DOHH2 (cell line): ENCODE data around the gene SLC19A1.

Experiments used
- EZH2phosphoT487 ChIP-seq: fragments of 200-600 bp; sonication (generic); IDR thresholded peaks from 2 replicates; pipeline ENCODE4 v1.6.1; 2017; ENCODE audit warnings: borderline replicate concordance, mild to moderate bottlenecking, antibody characterized with exemption, low read length, moderate library complexity, mixed read lengths
- TF ChIP-seq, protein P1 (sequence below): fragments of 200-600 bp; sonication (generic); IDR thresholded peaks from one replicate; pipeline ENCODE4 v1.5.1; 2014; ENCODE audit warnings: antibody characterized with exemption, mild to moderate bottlenecking, low read depth, low read length; ENCODE audit not compliant: poor library complexity, severe bottlenecking

DNA sequence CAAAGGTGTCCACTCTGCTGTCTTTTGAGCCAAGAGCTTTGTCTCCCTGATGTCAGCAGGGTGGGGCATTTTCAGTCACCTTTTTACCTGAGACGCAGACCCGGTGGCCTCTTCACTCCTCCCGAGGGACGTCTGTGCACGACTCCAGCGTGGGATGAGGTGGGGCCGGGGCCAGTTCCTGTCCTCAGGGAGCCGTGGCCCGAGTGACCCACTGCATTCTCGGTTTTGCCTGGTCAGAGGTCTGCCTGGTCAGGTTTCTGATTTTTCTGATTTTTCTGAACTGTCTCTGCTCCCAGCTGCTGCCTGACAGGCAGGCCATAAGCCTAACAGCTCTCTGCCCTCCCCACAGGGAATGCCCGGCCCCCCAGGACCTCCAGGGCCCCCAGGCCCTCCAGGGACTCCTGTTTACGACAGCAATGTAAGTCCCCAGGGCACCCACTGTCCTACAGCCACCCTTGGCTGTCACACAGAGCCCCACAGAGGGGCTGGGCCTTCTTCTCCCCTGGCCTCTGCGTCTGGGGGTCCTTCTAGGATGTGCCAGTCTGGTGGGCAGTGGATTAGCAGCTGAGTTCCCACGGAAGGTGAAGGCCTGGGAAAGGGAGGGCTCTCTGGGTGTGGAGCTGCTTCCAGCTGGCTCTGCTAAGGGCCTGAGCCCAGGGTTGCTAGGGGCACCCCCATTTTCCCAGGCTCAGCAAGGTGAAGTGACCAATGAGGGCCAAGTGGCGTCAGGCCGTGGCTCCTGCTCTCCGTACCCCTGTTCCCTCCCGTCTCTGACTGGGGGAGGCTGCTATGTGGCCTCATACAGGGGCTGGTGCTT is 45.9 kb downstream of the SLC19A1 start:
- TF ChIP-seq, protein P1, sequence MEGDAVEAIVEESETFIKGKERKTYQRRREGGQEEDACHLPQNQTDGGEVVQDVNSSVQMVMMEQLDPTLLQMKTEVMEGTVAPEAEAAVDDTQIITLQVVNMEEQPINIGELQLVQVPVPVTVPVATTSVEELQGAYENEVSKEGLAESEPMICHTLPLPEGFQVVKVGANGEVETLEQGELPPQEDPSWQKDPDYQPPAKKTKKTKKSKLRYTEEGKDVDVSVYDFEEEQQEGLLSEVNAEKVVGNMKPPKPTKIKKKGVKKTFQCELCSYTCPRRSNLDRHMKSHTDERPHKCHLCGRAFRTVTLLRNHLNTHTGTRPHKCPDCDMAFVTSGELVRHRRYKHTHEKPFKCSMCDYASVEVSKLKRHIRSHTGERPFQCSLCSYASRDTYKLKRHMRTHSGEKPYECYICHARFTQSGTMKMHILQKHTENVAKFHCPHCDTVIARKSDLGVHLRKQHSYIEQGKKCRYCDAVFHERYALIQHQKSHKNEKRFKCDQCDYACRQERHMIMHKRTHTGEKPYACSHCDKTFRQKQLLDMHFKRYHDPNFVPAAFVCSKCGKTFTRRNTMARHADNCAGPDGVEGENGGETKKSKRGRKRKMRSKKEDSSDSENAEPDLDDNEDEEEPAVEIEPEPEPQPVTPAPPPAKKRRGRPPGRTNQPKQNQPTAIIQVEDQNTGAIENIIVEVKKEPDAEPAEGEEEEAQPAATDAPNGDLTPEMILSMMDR, result no peak
- TF ChIP-seq EZH2phosphoT487, result no peak
